ENCODE measurements around the gene ENTPD5.

- TF ChIP-seq CTCF (IDR thresholded peaks at IDR 0.05) (no peak), EZH2 (IDR thresholded peaks at IDR 0.05; ENCODE audit: borderline replicate concordance, insufficient read depth, low read depth, low read length, poor library complexity, severe bottlenecking) (no peak)
These were observed 15.5 kb upstream of the ENTPD5 start for GRCh38 chr14:74034572-74034971.

Measured in B cell (primary cell).